ENCODE data around the gene LGMN.

LGMN gene

GRCh38 chr14:92724516-92725340 is 23.7 kb downstream of the LGMN start:
- no peak for DNase-seq

GRCh38 chr14:92719890-92720323 is 28.5 kb downstream of the LGMN start:
- DNase-seq: no peak

- no peak for DNase-seq
These were observed 29.0 kb downstream of the LGMN start for GRCh38 chr14:92719421-92719820.

GRCh38 chr14:92718664-92719063 is 29.8 kb downstream of the LGMN start:
- DNase-seq: no peak

GRCh38 chr14:92717571-92718042 is 30.8 kb downstream of the LGMN start:
- DNase-seq: no peak

GRCh38 chr14:92716131-92716530 is 32.3 kb downstream of the LGMN start:
- DNase-seq: no peak

- peak; percentile 50 for DNase-seq
These were observed 33.6 kb downstream of the LGMN start for GRCh38 chr14:92714739-92715307.

GRCh38 chr14:92712654-92713051 is 35.8 kb downstream of the LGMN start:
- no peak for DNase-seq

GRCh38 chr14:92711976-92712653 is 36.3 kb downstream of the LGMN start:
- no peak for DNase-seq

- no peak for DNase-seq
These were observed 38.5 kb downstream of the LGMN start for GRCh38 chr14:92710001-92710341.

GRCh38 chr14:92709340-92710000 is 39.0 kb downstream of the LGMN start:
- no peak for DNase-seq

GRCh38 chr14:92706386-92706785 is 42.0 kb downstream of the LGMN start:
- DNase-seq: no peak

- DNase-seq: no peak
These were observed 43.6 kb downstream of the LGMN start for GRCh38 chr14:92704821-92705220.

GRCh38 chr14:92704036-92704804 is 44.2 kb downstream of the LGMN start:
- no peak for DNase-seq

GRCh38 chr14:92703516-92703915 is 44.9 kb downstream of the LGMN start:
- no peak for DNase-seq

GRCh38 chr14:92702441-92702918 is 45.9 kb downstream of the LGMN start:
- no peak for DNase-seq

- DNase-seq: no peak
These were observed 46.6 kb downstream of the LGMN start for GRCh38 chr14:92701826-92702225.

- no peak for DNase-seq
These were observed 50.0 kb downstream of the LGMN start for GRCh38 chr14:92698393-92698792.

- no peak for DNase-seq
These were observed 52.1 kb downstream of the LGMN start for GRCh38 chr14:92696366-92696765.

- no peak for DNase-seq
These were observed 52.9 kb downstream of the LGMN start for GRCh38 chr14:92695562-92695961.

GRCh38 chr14:92694807-92695206 is 53.6 kb downstream of the LGMN start:
- no peak for DNase-seq

GRCh38 chr14:92693998-92694795 is 54.2 kb downstream of the LGMN start:
- DNase-seq: peak; percentile 91
